GM21723 (cell line): Measurements from ENCODE around the gene ANGPTL2.
"Not testable (repeated sequence)": the region's sequence is repeated elsewhere in the genome, so short reads cannot be mapped to it uniquely, and the experiment has no call there.

Source experiments
- ATAC-seq: cut with Tn5 transposase; IDR thresholded peaks from one replicate; pipeline ENCODE4 v1.9.1; 2021; ENCODE audit warnings: mild to moderate bottlenecking, moderate library complexity; ENCODE audit not compliant: unreplicated experiment

Gene ANGPTL2

DNA sequence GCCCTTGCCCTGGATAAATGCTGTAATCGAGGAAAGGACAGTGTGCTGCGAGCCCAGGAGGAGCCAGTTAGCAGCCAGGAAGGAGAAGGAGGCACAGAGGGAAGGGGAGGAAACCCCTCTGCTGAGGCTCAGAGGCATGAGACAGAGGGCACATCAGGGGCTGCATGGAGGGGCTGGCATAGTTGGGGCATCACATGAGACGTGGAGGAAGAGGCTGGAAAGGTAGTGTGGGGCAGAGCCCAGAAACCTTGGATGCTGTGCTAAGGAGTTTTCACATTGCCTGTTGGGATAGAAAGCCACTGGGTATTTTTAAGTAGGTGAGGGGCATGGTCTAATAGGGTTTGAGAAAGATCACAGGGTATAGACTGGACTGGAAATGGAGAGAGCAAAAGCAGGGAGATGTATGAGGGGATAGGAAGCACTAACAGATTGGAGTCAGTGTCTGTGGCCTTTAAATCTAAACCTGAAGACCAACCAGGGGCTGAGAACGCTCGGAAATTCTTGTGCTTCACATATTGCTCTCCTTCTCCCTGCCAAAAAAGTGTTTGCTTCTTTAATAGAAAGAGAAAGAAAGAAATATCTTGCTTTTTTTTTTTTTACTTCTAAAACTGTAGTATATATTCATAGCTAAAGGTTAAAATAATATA, 33.0 kb upstream of the ANGPTL2 start:
- ATAC-seq = no peak

DNA sequence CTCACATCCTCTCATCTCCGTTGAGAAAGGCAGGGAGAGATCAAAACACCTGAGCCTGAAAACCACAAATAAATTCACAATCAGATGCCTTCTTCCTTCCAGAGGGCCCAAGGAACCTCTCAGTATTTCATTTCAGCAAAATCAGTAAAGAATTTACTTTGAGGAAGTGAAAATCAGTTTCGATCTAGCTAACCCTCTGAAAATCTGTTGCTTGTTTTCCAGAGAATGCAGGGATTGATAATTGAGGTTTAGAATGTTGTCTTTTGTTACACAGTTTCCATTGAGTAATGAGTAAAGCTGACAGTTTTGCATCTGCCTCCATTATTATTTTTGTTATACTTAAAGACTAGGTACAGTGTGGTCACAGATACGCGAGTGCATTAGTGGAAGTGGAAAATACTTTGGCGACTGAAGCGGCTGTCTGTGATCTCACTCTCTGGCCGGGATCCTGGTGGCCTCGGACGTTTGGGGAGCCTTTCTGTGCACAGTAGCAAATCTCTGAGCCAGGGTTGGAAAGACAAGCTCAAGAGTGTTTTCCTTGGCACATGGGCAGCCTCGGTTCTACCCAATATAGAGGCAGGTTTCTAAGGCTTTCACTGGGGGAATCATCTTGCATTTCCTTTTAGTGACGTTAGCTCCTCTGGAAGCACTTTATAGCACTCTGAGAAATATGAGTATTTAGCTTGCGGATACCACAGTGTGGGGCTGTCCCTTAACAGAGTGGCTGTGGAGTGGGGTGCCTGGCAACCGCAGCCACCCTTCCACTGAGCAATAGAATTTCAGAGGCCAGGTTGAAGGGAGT, 32.2 kb upstream of the ANGPTL2 start:
- peak; percentile 63 for ATAC-seq

DNA sequence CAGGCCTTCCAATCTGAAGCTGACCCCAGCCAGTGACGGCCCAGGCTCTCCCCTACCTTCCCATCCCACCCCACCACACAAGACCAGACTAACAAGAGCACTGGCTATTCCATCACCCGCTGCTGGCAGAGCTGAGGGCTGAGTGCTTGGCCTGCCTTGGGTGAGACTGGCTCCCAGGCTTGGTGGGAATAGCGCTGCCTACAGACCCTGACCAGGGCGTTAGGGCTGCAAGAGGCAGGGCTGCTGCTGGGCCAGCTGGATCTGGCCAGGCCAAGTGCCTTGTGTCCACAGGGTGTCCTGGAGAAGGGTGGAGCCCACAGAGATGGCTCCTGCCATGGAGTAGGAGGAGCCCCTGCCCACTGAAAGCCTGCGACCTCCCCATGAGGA, 31.6 kb upstream of the ANGPTL2 start:
- no peak for ATAC-seq

DNA sequence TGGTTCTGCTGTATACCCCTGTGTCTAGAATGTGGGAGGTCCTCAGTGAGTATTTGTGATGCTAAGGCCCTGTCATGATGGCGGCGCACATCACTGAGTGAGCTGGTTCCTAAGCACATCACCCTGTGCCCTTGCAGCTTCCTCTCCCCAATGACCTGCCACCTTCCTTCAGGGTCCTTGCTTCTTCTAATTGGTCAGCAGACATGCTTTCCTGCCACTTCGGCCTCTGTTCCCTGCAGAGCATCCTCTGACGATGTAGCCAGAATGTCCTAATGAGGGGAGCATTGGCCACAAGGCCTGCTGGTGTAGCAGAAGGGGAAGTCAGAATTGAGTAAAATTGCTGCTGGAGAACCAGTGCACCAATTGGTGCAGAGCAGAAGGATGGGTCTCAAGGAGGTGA, 31.1 kb upstream of the ANGPTL2 start:
- ATAC-seq = no peak

DNA sequence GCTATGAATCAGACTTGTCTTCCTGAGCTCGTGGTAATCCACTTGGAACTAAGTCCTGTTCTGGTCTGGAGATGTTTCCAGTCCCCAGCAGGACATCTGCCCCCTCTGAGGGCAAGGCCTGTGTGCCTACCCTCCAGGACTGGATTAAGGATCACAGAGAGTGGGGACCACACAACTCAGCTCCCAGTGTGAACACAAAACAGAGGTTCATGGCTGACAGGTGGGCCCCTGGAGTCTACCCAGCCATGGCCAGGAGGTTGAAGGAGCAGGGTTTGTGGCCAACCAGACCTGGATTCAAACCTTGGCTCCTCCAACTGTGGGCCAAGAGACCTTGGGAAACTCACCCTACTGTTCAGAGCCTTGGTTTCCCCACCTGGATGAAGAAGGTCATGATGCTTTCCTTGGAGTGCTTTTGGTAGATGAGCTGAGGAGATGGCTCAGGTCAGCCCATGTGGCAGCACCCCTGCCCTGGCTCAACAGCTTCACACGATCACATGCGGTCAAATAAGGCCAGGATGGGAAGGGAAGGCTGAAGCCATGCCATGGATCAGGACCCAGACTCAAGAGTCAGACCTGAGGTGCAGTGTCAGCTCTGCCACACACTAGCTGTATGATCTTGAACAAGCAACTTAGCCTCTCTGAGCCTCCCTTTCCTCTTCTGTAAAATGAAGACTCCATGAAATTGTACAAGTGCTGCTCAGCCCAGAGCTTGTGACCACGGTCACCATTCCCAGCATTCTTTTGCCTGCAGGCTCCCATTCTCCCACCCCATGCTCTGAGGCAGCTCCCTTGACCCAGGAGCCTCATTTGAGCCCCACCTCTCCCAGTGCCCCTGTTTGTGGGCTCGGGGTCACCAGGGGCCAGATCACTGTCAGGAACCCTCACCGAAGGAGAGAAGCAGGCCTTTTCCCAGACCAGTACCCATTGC, 27.3 kb upstream of the ANGPTL2 start:
- no peak for ATAC-seq

DNA sequence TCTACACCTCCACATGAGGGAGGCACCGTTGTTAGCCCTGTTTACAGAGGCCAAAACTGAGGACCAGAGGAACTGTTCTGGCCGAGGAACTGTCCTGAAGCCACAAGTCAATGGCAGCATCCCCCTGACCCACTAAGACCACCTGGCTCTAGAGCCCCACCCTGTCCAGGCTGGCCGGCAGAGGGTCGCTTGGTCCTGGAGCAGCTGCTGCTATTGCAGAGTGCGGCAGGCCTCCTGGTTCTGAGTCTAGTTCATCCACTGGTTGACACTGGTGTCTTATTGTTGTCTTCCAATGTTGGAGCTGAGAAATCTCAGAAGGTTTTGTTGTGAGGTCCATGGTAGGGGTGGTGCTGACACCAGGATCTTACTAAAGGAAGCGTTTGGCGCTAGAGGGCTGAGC, 26.6 kb upstream of the ANGPTL2 start:
- ATAC-seq = no peak

DNA sequence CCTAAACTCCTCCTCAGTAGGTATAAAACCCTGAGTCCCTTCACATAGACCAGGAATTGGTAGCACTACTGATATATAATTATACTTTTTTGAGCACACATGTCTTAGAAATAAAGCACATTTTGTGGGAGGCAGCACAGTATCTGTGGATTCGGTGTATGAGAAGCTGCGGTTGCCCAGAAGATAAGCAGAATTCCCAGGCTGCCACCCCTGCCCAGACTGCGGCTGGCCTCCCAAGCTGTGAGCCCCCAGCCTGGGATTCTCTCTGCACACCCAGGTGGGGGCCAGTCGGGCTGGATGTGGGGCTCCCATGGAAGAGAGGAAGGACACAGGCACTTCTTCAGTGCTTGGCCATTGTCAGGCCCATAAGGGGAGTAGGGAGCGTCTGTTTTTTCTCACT, 25.6 kb upstream of the ANGPTL2 start:
- no peak for ATAC-seq

DNA sequence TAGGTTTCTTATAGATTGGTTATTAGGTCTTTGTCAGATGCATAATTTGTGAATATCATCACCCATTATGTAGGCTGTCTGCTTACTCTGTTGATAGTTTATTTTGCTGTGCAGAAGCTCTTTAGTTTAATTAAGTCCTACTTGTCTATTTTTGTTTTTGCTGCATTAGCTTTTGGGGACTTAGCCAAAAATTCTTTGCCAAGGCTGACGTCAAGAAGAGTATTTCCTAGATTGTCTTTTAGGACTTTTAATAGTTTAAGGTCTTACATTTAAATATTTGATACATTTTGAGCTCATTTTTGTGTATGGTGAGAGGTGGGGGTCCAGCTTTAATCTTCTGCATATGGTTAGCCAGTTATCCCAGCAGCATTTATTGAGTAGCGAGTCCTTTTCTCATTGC, 24.8 kb upstream of the ANGPTL2 start:
- no peak for ATAC-seq

DNA sequence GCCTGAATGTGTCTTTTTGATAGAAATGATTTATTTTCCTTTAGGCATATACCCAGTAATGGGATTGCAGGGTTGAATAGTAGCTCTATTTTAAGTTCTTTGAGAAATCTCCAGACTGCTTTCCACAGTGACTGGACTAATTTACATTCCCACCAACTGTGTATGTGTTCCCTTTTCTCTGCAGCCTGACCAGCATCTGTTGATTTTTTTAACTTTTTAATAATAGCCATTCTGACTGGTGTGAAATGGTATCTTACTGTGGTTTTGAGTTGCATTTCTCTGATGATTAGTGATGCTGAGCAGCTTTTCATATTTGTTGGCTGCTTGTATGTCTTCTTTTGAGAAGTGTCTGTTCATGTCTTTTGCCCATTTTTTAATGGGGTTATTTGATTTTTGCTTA, 24.4 kb upstream of the ANGPTL2 start:
- not testable (repeated sequence) for ATAC-seq

DNA sequence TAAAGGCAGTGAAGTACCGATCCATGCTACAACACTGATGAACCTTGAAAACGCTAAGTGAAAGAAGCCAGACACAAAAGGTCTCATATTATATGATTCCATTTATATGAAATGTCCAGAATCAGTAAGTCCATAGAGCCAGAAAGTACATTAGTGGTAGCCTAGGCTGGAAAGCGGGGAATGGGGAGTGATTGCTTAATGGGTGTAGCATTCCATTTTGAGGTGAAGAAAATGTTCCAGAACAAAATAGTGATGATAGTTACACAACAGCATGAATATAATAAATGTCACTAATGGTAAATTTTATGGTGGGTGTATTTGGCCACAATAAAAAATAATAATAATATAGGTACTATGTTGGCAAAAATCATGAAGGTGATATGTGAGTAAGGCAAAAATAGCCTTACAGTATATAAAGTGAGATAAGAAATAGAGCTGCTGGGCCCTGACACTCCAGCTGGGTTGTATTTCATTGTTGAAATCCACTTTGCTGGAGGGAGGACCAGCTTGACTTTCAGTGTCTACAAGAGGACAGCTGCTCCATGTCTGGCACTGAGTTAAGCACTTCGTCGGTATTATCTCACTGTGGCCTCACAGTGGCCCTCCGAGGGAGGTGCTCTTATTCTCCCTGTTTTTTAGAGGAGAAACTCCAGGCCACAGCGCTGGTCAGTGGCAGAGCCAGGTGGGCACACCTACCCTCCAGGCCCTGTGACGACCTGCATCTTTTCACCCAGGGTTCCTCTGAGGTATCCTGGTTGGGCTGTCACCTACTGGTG, 22.4 kb upstream of the ANGPTL2 start:
- no peak for ATAC-seq

DNA sequence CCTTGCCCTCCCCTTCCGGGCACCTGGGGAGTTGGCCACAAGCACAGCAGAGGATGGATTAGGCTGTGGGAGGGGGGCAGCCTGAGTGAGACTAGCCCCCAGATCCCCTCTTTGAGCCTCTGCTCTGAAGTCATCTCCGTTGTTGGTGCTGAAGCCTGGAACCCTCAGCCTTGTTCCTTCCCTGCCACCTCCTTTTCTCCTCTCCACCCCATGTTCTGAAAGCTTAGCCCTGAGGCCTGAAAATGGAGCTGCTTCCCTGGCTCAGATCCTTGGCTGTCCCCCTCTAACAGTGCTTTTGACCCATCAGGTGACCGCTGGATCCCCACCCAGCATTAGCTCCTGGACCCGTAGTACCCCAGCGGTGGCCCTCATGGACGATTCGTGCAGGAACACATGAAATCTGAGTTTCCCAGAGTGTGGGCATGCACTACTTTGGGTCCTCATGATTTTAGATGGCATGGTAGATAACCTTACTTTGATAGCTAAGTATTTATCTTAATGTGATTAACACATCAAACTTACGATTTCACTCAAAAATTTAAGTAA, 21.6 kb upstream of the ANGPTL2 start:
- ATAC-seq = no peak

DNA sequence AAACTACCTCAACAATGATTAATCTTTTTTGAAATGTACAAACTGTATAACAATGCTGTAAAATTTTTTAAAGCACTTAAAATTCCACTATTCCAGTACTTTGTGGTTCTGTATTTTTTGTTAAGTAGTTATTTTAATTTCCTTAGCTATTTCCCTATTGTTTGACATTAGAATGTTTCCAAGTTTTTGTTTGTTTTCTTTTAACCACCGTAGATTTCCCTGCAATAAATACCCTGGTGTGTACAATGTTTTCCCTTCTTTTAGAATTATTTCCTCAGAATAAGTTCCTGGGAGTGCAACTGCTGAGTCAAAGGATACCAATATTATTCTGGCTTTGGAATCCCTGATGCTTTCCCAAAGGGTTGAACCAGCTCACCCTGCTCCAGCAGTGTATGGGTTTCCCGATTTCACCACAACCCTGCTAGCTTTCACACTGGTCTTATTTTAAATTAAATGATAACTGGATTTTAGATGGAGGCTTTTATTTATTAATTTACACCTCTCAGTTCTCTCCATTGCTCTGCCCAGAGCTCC, 20.6 kb upstream of the ANGPTL2 start:
- ATAC-seq = no peak

DNA sequence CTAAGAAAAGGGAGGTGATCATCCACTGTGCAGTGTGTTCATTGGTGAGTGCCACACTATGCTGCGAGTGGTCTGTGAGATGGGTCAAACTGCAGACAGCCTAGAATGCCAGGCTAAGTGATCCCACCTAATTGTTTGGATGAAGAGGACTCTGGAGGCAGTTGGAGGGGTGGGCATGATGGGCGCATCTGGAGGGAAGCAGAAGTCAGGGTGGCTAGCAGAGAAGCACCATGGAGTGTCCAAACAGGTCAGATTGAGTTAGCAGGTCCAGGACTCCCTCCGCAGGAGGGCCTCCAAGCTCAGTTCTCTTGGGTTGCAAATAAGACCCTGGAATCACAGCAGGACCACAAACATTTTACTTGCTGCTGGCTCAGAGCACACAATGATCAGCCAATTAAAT, 19.9 kb upstream of the ANGPTL2 start:
- ATAC-seq = no peak

DNA sequence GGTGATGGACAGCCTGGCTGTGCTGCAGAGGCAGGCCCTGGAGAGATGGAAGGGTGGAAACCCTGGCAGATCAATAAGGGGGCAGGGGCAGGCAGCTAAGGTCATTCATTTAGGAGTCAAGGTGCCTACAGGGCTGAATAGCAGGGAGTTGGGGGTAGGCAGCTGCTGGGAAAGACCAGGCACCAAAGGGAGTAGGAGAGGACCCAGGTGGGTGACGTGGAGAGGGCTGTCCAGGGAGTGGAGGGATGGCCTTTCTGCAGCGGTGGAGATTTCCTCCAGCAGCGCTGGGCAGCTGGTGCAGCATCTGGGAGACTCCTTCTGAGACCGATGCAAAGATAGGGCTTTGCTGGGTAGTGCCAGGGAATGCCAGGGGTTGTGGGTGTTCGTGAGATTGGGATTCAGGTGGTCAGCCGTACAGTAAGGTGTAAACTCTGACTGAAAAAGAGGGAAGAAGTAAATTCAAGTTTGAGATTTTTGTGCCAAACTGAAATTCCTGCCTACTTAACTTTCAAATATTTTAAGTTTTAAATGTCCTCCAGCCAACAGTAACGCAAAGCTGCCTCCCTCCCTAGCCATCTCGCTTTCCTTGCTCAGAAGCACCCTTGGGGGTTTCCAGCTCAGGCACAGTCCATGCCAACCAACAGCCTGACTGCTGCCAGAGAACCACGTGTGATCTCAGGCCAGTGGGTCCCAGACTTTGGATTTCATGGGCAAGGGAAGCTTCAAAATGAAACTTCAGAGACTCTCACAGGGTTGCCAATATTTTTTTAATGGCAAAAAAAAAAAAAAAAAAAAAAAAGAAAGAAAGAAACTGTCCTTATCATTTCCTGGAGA, 18.6 kb upstream of the ANGPTL2 start:
- ATAC-seq = no peak

DNA sequence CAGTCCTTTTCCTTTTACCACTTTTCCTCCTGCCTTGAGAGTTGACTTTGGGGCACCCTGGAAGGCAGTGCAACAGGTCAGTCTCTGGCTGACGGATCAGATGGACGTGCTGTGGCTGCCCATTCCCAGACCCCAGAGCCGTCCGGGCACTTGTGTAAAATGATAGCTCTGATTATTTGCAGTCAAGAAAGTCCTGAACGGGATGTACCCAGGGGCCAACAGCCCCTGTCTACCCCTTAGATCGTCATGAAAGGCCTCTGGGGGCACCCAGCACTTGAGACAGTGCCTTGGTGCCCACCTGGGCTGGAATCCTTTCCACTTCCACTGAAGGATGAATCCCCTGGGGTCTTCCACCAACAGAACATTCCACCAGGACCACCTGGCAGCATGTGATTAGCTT, 17.7 kb upstream of the ANGPTL2 start:
- no peak for ATAC-seq

DNA sequence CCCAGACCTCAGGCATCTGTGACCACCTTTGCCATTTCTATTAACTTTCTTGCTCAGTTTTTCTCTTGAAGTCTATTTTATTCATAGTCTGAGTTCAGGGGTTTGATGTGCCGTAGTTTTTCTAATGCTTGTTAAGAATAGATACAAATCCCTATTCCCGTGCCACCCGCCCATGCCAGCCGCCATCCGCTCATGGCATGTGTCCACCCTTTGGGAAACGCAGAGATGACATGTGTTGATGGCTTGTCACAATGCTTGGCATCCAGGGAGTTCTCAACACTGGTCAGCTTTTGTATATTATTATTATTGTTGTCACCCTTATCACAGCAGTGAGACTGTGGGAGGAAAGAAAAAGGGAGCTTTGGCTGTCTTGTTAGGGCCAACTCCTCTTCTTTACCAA, 17.3 kb upstream of the ANGPTL2 start:
- no peak for ATAC-seq

DNA sequence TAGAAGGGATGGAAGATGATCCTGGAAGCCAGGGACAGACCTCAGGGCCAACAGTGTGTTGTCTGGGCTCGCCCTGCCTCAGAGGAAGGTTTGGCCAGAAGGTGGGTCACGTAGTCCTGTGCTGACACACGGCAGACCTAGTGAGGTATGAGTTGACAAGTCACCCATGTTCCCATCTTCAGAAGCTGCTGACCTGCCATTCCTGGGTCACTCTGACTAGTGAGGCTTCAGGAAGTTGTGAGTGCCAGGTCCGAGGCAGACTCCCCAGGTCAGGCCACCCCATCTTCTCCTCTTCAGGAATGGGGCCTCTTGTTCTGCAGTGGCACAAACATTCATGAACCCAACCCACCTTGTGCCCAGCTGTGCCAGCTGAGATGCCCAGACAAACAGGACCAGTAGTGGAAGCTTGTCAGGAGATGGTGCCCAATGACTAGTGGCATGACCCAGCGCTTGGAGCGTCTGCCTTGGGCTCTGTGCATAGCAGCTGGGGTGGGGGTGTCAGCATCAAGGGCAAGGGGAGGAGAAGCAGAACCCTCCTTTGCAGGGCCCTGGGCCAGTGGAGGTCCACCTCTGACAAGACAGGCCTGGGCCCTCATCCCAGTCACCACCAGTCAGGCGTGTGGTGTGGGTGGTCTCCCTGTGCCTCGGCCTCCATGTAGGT, 16.8 kb upstream of the ANGPTL2 start:
- ATAC-seq = no peak

DNA sequence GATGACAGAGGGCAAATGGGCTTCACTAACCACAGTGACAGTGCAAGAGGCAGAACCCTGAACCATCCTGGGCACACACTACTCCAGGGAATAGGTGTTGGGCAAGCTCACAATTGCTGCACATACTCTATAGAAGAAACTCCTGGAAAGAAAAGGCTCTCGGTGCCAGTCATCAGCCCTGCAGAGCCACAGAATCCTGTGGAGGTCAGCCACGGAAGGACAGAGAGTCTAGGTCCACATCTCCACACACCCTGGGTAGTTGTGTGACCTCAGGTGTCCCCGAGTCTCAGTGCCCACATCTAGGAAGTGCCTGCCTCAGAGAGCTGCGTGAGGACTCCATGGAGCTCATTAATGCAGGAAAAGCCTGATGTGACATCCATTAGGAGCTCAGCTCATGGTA, 16.0 kb upstream of the ANGPTL2 start:
- ATAC-seq = no peak
